A549 (cell line): ENCODE data around the gene CDHR2. TPM values are rescaled to one million over a fixed set of nuclear protein-coding genes. Genes with fewer than 3 reads are reported as not detected.

Experiments
- ATAC-seq, 2 experiments: fragments of 200-7000 bp in 1 of 2; fragments of >200 bp in 1 of 2; cut with Nextera tagmentation in 1 of 2; cut with Tn5 transposase in 1 of 2; 3 replicates each; pipeline versions ENCODE4 v1.8.0 to v1.9.1; 2018 to 2020; ENCODE audit warnings: mild to moderate bottlenecking in 1 of 2, moderate library complexity in 1 of 2
- CTCF ChIA-PET: fragments of 300-600 bp; sonication (Branson Sonifier 250); formaldehyde crosslinking; extraction: SDS; loops from one replicate; lab custom pipeline; 2021; ENCODE audit warnings: antibody characterized with exemption, inconsistent platforms; lab: Yijun Ruan, JAX
- POLR2A ChIA-PET: fragments of 350-600 bp; formaldehyde crosslinking; extraction: SDS; loops from one replicate; lab custom pipeline; 2021; ENCODE audit warnings: antibody characterized with exemption, inconsistent platforms; lab: Yijun Ruan, JAX
- DNase-seq, 2 experiments: peaks; one replicate each; pipeline versions ENCODE4 v3.0.0 to v3.0.0-alpha.2; 2011 to 2016; ENCODE audit warnings: low read depth in 1 of 2, low spot score in 1 of 2
- FAIRE-seq: peaks from 2 replicates; lab custom pipeline; 2011; peaks lifted over from hg19 to GRCh38; lab: Jason Lieb, UNC
- H3K27ac ChIP-seq, 2 experiments: fragments of >200 bp; sonication (Bioruptor Twin); formaldehyde crosslinking; 3 replicates each; pipeline ENCODE4 v1.5.1; 2016 to 2017
- H3K4me1 ChIP-seq: fragments of >200 bp; sonication (Bioruptor Twin); formaldehyde crosslinking; 3 replicates; pipeline ENCODE4 v1.6.1; 2016
- H3K4me2 ChIP-seq: fragments of >200 bp; sonication (Bioruptor Twin); formaldehyde crosslinking; 3 replicates; pipeline ENCODE4 v1.6.1; 2016
- H3K4me3 ChIP-seq: fragments of >200 bp; sonication (Bioruptor Twin); formaldehyde crosslinking; 3 replicates; pipeline ENCODE4 v1.5.1; 2016
- H3K9me3 ChIP-seq: fragments of >200 bp; sonication (Bioruptor Twin); formaldehyde crosslinking; 3 replicates; pipeline ENCODE4 v1.6.1; 2016
- BHLHE40 ChIP-seq: IDR thresholded peaks from 2 replicates; pipeline ENCODE4 v1.6.1; 2012; ENCODE audit warnings: low read depth, low read length, inconsistent platforms
- CBX8 ChIP-seq: fragments of 200-600 bp; sonication (generic); IDR thresholded peaks from 2 replicates; pipeline ENCODE4 v1.6.1; 2016
- CHD2 ChIP-seq: fragments of 150-350 bp; IDR thresholded peaks from 2 replicates; pipeline ENCODE4 v1.6.1; 2014; ENCODE audit warnings: low read length; ENCODE audit not compliant: partially characterized antibody
- CTCF ChIP-seq: fragments of >200 bp; sonication (Bioruptor Twin); formaldehyde crosslinking; IDR thresholded peaks from 3 replicates; pipeline ENCODE4 v1.5.1; 2016
- E2F6 ChIP-seq: IDR thresholded peaks from 2 replicates; pipeline ENCODE4 v1.6.1; 2012; ENCODE audit warnings: low read depth, borderline replicate concordance
- ELK1 ChIP-seq: fragments of 150-350 bp; IDR thresholded peaks from 2 replicates; pipeline ENCODE4 v1.6.1; 2014; ENCODE audit warnings: low read depth, mild to moderate bottlenecking, low read length
- FOSL2 ChIP-seq, 2 experiments: fragments of 450-650 bp in 1 of 2; fragments of >200 bp in 1 of 2; sonication (Bioruptor Twin) in 1 of 2; formaldehyde crosslinking; IDR thresholded peaks; 2 replicates each; pipeline versions ENCODE4 v1.5.0 to v1.6.1; 2016 to 2020; ENCODE audit warnings: mild to moderate bottlenecking in 1 of 2, moderate library complexity in 1 of 2
- GATA3 ChIP-seq: IDR thresholded peaks from 2 replicates; pipeline ENCODE4 v1.6.1; 2012; ENCODE audit warnings: borderline replicate concordance
- HDAC2 ChIP-seq: fragments of 200-600 bp; sonication (generic); IDR thresholded peaks from 2 replicates; pipeline ENCODE4 v1.6.1; 2016
- HEYL ChIP-seq: fragments of 250-450 bp; sonication (Bioruptor Pico); IDR thresholded peaks from 2 replicates; pipeline ENCODE4 v1.8.0; 2021; ENCODE audit warnings: mild to moderate bottlenecking, moderate library complexity
- HOXB13 ChIP-seq: fragments of 250-450 bp; sonication (Bioruptor Pico); IDR thresholded peaks from 2 replicates; pipeline ENCODE4 v1.5.0; 2020; ENCODE audit warnings: low read depth, mild to moderate bottlenecking, moderate library complexity
- MAFK ChIP-seq: fragments of 450-650 bp; IDR thresholded peaks from 2 replicates; pipeline ENCODE4 v1.6.1; 2014; ENCODE audit not compliant: partially characterized antibody
- NFE2L2 ChIP-seq: fragments of 150-350 bp; conservative IDR thresholded peaks from 2 replicates; pipeline ENCODE4 v1.6.1; 2014; ENCODE audit warnings: low read length
- NPAS2 ChIP-seq: fragments of 250-450 bp; sonication (Bioruptor Pico); IDR thresholded peaks from 2 replicates; pipeline ENCODE4 v1.8.0; 2022; ENCODE audit warnings: mild to moderate bottlenecking, moderate library complexity, borderline replicate concordance
- PBX3 ChIP-seq: IDR thresholded peaks from 2 replicates; pipeline ENCODE4 v1.6.1; 2012
- POLR2A ChIP-seq: IDR thresholded peaks from 2 replicates; pipeline ENCODE4 v1.6.1; 2012; ENCODE audit warnings: mild to moderate bottlenecking, low read length
- POLR2AphosphoS2 ChIP-seq: conservative IDR thresholded peaks from 2 replicates; pipeline ENCODE4 v1.6.1; 2012; ENCODE audit warnings: low read length, improper control_type of control experiment, inconsistent platforms
- WGBS: methylation state at CpG from one replicate; pipeline ENCODE4 v1.1.6; 2017; ENCODE audit errors: missing lambda C conversion rate; 5-methylcytosine and 5-hydroxymethylcytosine counted together
- polyA plus RNA-seq, 4 experiments: library from polyadenylated mRNA; depleted of rRNA in 3 of 4; stranded (reverse); fragments of >200 nt; fragmentation: RNase III in 1 of 4; extraction: RNeasy Plus Mini Kit Qiagen cat#74134 plus additional on column Dnase treatment in 1 of 4; gene quantifications; 2 replicates in 3 of 4; 3 replicates in 1 of 4; pipeline ENCODE4 v1.2.3, GENCODE V29; 2011 to 2017

Gene CDHR2
- polyA plus RNA-seq, 2 of the 4 experiments (the other 2 are of a cell fraction) = 0.09 TPM; not detected in 1

- TF ChIP-seq CTCF (no peak), NPAS2 (CRISPR knock-in tag) (no peak), BHLHE40 (no peak), POLR2AphosphoS2 (no peak)
Measured at GRCh38 chr5:176625966-176626875, 77.1 kb downstream of the CDHR2 start (continued).

- Histone ChIP-seq H3K4me3 (no peak overlapping the region), H3K4me2 (no peak overlapping the region), H3K27ac (no peak overlapping the region), H3K4me1 (peaks cover 8% of the 10 kb centered on the region; the same call in 1 of the 3 replicates), H3K9me3 (no peaks in the 10 kb centered on the region)
- TF ChIP-seq CBX8 = no peak
- TF ChIP-seq HOXB13 (CRISPR knock-in tag) = no peak
- TF ChIP-seq GATA3 = no peak
- TF ChIP-seq HEYL (CRISPR knock-in tag) = no peak
- TF ChIP-seq PBX3 = no peak
- TF ChIP-seq NPAS2 (CRISPR knock-in tag) = no peak
- no peak for TF ChIP-seq NFE2L2
- WGBS = 80% methylated on average over 7 of the region's 7 CpGs
- ChIA-PET POLR2A (no interaction called here), CTCF (interaction anchor here (1.1 kb wide), 1 partner anchor 21 kb away, joined by 4 read pairs; the partner anchor contains the start of gene TSPAN17)
- FAIRE-seq = no peak
- DNase-seq = no peak
- no peak for ATAC-seq
Measured at GRCh38 chr5:176626876-176627236, 77.7 kb downstream of the CDHR2 start.

GRCh38 chr5:176627582-176627981, 78.4 kb downstream of the CDHR2 start:
- ChIA-PET POLR2A (no interaction called here), CTCF (no interaction called here)
- no peaks in the 10 kb centered on the region for H3K9me3 ChIP-seq
- FAIRE-seq = no peak
- no peak for TF ChIP-seq CHD2
- no peak for TF ChIP-seq HOXB13 (CRISPR knock-in tag)
- no peak for TF ChIP-seq ELK1
- no peak for TF ChIP-seq HDAC2
- TF ChIP-seq E2F6 = no peak
- no peak for TF ChIP-seq MAFK
- TF ChIP-seq POLR2A = no peak
- no peak for TF ChIP-seq FOSL2 (IDR thresholded peaks at IDR 0.05)
- no peak for TF ChIP-seq FOSL2 (CRISPR knock-in tag; IDR thresholded peaks at IDR 0.05)
- H3K27ac ChIP-seq = no peak overlapping the region
- no peak overlapping the region for H3K4me3 ChIP-seq
- DNase-seq = no peak
- no peak for ATAC-seq
- 65% methylated on average over 5 of the region's 5 CpGs for WGBS
- no peak overlapping the region for H3K4me2 ChIP-seq
- peaks cover 8% of the 10 kb centered on the region; the same call in 1 of the 3 replicates for H3K4me1 ChIP-seq
